NCI-H1436 (cell line): ENCODE measurements around the gene C1orf74.

ENCODE experiments used
- DNase-seq: peaks from one replicate; lab custom pipeline; 2025; lab: John Stamatoyannopoulos, UW

Gene C1orf74

DNA sequence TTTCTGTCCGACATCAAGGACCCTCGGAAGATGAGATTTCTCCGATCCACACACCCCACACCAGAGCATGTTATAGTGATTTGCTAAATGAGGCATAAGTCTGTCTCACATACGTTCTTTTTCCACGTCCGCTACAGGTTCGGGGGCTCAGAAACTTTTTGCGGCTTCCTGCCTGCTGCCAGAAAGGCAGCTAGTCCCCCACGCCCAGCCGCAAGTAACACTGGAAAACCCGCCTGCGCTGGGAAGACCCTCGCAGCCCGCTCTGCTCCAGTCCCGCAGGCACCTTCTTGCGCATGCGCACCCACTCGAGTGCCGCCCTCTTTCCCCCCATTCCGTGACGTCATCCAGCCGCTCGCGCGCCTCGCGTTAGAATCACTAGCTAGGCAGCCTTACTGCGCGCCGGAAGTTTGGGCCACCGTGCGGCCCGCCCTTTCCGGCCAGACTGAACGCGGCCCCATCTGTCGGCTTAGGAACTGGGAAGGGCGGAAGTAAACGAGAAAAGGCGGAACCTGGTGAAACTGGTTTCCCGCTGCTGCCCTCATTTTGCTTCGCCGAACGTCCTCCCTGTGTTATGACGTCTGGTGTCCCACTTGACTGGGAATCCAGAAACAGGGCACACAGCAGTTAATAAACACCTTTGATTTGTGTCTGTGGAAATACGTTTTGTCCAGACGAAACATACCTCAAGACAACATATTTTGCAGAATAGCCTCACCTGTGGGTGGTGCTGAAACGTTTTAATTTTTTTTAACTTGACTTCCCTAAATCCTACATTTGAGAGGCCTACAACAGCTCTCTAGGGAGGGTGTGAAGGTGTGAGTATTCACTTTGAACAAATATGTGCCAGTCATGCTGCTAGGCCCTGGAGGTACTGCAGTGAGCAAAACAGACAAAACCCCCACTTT lies at the start of gene C1orf74:
TSS of gene C1orf74 (minus strand) at position 295 of the 905 bp plus-strand sequence. CDS start 925 bp downstream, outside the sequence.
- DNase-seq: peak; percentile 100

DNA sequence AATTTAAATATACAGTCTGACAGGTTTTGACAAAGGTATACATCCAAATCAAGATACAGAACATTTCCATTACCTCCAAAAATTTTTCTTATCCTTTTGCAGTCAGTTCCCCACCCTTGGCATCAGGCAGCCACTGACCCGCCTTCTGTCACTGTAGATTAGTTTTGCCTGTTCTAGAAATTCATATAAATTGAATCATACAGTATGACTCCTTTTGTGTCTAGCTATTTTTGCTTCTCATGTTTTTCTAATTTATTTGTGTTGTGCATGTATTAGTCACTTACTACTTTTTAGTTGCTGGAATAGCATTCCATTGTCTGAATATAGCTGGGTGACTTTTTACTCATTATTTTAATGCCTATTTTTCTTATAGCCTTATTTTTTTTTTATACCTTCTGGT lies 47.3 kb upstream of the C1orf74 start:
- no peak for DNase-seq

DNA sequence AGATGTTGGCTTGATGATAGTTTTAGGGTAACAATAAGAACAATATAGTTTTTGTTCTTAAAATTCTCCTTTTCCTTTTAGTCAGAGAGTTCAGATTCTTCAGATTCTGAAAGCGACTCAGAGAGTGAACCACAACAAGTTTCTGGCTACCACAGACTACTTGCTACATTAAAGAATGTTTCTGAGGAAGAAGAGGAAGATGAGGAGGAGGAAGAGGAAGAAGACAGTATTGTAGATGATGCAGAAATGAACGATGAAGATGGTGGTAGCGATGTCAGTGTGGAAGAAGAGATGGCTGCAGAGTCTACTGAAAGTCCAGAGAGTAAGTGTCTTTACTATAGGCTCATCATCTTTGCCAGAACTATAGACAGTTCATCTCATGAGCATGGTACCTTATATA lies 46.4 kb upstream of the C1orf74 start:
- no peak for DNase-seq

DNA sequence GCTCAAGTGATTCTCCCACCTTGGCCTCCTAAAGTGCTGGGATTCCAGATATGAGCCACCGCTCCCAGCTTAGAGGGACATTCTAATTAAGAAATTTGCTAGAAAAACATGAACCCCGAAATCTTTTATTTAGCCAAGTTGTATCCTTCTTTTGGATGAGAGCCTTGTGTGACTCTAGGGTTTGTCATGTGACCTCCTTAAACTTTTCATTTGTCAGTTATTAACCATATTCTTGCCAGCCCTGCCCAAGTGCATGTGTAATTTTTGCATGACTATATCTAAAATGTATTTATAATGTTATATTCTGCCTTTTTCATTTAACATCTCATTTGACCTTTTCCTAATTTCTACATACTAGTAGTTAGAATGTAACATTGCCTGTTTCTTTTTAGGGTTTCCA lies 45.4 kb upstream of the C1orf74 start:
- no peak for DNase-seq

DNA sequence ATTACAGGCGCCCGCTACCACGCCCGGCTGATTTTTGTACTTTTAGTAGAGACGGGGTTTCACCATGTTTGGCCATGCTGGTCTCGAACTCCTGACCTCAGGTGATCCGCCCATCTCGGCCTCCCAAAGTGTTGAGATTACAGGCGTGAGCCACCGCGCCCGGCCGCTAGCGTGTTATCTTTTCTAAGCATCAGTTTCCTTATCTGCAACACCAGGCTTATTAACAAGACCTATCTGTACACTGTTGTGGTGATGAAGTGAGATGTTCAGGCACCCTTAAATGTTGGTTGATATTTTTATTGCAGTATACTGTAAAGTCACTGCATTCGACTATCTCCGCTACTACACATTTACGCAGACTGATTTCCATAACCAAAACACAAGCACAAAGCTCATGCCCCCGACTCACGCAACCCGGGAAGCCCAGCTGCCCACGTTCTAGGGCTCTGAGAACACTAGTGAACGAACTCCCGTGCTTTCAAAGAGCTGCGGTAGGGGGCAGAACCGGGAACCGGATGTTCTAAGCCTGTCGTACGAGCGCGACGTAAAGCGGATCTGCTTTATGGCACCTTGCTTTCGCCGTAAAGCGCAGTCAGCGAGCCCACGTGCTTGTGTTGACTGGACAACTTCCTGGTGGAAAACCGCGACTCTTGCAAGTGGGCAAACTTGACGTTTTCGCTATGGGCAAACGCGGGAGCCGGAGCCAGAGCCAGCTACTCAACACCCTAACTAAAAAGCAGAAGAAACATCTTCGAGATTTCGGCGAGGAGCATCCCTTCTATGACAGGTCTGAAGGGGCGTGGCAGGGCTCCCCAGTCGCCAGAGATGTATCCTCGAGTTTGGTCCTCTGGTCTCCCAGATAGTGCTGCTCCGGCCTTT lies 43.3 kb upstream of the C1orf74 start, which contains the start of gene UTP25:
TSS of gene UTP25 (plus strand) at position 589 of the 879 bp plus-strand sequence. CDS start at position 681, 92 bp downstream.
- DNase-seq: peak; percentile 97

DNA sequence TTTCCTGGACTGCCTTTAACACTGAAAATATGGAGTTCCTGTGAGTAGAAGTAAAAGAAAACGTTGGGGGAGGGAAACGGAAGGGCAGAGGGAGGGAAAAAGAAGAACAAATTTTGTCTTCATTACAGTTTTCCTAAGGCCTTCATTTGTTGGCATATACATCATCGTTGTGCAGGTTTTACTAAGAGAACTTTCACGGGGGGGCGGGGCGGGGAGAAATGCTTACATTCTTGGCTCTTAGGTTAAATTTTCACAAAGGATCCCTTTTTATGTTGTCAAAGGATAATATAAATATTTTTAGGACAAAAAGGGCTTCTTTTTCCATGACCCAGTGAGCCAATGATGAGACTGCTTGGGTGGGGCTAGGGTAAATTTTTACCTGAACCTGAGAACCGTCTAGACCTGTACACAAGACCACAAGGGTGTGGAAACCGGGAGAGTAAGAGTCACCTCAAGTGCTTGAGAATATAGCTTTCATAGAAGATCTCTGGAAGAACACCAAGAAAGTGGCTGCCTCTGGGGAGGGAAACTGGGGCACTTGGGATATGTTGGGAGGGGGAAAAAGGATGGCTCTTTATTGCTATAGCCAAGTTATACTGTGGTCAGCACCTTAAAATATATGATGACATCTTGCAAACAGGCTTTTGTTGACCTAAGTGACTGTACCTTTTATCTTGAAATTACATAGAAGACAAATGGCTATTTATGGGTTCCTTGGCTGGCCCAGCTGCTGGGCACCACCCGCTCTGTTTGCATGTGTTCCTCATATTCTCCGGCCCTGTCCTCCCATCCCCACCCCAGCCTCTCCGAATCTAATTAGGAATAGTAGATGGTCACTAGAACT lies 41.5 kb upstream of the C1orf74 start:
- no peak for DNase-seq

DNA sequence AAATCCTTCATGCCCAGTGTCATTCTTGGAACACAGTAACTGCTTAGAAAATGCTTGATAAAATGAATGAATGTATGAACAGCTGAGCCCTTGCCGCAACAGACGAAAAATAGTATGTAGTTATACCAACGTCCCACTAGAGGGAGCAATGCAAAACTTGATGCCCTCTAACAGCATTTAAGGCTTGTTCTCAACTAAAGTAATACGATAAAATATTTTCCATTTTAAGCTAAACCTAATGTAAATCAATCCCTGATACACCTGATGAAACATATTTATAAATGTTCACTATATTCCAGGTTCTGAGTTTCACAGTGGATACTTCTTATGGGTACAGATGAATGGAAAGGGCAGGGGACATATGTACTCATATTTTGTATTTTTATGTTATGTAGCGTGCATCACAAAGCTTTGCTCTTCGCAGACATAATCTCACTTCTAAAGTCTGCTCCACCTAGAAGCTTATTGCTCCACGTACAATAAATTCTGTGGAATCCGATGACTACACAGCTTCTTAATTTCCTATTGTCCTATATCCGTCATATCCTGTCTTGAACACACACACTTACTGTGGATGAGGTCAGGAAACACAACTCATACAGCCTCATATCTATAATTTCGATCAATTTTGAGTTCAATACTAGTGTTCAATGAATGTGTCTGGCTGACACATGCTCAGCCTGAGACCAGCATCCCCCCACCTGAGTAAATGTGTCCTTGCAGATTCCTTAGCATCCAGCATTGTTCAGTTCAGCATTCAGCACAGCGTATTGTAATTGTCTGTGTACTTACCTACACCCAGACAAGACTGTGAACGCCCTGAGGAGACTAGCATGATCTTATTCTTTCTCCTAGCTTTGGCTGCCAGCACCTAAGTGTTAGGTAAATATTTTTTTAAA lies 39.0 kb upstream of the C1orf74 start:
- peak; percentile 65 for DNase-seq

DNA sequence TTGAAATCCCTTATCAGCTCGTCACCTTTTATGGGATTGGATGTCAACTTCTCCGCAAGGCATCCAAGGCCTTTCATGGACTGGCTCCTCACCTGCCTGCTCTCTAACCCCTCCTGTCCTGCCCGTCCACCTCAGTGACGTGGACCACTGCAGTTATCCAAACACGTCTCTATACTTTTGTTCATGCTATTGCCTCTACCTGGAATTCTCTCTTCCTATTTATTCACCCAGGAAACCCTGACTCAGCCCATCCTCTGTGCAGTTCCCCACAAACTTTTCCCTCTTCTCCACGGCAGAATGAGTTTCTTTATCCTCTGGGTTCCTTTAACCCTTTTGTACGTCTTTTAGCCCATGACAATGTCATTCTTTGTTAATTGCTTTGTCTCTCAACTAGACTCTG lies 38.3 kb upstream of the C1orf74 start:
- no peak for DNase-seq

DNA sequence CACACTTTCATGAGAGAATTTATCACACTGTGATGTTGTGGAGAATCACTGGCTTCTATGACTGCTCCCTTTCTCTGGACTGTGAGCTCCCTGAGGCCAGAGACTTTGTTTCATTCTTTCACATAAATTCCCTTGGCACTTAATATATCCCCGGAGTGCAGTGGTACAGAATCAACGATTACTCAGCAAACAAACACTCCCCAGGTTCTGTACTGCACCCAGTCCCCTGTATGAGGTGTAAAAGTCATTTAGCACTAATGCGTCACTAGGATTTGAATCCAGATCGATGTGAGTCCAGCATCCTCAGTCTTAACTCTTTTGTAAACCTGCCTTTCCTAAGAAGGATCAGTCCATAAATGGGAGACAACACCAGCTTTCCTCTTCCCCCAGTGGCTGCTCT lies 36.6 kb upstream of the C1orf74 start:
- no peak for DNase-seq

DNA sequence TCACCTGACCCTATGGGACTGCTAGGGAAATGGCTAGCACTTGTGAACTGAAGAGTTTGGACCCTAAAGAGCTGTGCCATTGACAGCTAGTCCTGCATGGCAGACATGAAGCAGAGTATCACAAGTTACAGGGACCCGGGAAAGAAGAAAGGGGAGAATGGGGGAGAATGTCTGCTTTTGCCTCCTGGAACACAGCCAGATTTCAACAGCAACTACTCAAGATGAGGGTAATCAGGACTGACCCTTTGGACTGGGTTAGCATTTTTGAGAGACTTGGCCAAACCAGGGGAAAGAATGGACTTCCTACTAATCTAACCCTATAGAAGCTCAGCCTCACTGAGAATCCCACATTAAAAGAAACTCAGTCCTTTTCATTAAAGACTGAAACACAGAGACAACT lies 34.7 kb upstream of the C1orf74 start:
- no peak for DNase-seq

DNA sequence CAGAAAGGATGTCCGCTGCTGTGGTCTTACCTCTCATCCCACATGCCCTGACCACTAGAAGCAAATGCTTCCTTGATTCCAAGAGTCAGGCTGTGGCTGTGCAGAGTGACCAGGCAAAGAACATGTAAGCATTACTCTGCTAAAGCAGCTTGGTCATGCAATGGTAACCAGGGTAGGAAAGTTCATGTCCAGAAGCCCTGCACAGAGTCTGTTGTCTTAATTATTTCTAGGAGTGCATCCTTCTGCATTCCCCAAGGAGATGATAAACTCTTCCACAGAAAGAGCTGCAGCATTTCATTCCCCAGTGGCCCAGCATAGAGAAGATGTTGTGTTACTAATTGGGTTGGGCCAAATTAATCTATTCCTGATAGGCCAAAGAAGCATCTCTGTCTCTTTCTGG lies 33.3 kb upstream of the C1orf74 start:
- no peak for DNase-seq

DNA sequence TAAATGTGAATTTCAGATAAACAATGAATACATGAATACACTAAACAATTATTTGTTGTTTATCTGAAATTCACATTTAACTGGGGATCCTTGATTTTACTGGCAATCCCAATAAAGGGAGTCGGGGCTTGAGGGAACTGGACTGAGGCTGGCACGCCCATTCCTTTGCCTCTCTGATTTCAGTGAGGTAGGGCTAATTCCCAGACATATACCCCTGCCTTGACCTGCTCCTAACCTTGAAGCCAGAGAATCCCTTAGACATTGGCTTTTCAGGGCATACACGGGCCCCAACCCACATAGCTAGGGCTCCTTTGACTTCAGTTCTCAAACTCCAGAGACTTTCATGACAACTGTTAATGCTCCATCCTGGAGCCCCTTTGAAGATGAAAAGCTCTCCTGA lies 32.6 kb upstream of the C1orf74 start:
- no peak for DNase-seq

DNA sequence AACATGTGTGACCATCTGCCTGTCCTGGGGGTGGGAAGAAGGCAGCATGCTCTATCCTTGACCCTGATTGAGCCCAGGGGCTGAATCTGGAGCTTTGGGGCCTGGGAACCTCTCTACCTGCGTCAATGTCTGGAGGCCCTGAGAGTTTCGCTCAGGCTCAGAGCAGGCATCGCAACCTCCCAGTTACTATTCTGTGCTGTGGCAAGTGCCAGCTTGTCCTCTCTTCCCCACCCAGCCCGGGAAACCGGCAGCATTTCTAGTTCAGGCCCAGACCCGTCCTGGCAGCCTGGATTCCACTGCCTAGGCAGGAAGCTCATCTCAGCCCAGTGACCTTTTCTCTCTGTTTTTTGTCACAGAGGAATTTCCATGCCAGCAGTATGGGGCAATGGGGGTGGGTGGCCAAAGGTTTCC lies 31.6 kb upstream of the C1orf74 start:
- no peak for DNase-seq

DNA sequence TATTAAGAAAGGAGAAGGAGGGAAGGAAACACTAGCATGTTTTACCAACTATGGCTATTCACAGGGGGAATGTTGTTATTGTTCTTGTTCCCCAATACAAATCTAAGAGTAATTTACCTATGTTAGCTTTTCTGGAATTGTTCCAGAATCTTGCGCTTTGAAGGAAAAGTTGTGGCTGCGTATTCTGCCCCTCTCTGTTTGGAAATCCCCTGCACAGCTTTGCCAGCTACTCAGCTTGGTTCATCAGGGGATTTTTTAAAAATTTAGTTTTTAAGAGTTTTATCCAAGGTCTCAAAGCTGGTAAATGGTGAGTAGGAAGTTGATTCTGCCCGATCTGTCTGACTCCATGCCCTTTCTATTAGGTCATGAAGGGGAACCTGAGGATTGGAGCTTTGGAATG lies 31.1 kb upstream of the C1orf74 start:
- DNase-seq: no peak

DNA sequence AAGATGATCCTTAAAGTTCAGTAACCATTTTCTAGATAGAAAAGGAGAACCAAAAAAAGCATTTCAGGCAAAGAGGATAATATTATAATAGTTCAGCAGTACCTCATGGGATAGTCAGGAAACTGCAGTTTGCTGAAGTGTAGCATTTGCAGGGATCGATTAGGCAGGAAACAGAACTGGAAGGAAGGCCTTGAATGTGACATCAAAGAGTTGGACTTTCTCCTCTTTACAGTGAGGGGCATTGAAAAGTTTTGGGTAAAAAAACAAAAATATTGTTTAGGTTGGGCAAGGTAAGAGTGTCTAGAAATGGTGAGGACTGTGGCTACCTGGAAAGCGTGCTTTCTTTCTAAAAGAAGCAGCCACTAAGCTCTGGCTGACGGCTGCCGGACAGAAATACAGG lies 29.5 kb upstream of the C1orf74 start:
- DNase-seq: no peak

DNA sequence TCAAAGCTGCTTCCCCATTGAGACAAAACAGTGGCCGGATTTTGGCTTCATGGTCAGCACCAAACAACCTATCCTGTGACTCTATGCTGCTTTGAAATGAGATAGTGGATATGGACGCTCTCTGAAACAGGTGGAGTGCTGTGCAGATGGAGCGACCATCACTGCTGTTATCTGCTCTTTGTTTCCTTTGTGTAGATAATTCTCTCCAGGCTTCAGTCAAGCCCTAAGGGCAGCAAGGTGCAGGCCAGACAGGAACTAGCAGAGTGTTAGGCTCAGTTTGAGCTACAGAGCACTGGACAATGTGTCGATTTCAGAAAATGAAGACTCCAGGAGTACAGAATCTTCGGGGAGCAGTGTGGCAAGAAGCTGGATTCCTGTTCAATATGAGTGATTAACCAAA lies 26.4 kb upstream of the C1orf74 start:
- no peak for DNase-seq

DNA sequence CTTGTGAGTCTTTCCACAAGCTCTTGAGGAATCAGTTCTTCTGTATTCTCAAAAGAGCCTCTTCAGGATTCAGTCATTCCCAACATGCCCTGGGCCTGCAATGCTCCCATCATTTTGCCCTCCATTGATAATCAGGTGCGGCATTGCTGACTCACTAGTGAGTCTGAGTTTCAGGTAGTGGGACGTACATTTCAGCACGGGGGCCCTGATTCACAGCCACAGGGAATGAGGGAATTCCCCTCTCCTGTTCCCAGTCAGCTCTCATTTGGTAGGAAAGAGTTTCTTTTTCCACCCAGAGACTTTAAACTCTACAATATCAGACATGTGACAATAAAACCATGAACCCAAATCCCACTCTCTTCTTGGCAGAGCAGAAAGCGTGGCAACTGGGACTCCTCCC lies 25.3 kb upstream of the C1orf74 start:
- no peak for DNase-seq

DNA sequence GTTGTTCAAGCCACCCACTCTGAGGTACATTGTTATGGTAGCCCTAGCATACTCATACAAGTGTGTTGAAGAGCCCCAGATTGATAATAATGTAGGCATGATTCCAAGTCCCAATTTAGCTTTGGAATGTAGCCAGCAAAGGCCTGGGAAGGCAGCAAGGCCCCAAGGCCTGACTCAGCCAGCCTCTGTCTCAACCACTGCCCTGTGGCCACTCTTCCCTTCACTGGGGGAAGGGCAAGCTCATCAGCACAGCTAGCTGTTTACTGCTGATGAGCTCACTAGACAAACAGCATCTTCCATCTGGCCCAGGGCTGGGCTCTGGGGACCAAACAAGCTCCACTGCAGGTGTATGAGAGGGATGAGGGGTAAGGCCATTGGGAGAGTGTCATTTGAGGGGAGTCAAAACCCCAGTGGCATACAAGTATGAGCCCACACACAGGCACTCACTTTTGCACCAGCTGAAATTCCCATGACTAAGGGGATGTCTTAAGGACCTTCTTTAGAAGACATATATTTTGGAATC lies 23.8 kb upstream of the C1orf74 start:
- DNase-seq: peak; percentile 29

DNA sequence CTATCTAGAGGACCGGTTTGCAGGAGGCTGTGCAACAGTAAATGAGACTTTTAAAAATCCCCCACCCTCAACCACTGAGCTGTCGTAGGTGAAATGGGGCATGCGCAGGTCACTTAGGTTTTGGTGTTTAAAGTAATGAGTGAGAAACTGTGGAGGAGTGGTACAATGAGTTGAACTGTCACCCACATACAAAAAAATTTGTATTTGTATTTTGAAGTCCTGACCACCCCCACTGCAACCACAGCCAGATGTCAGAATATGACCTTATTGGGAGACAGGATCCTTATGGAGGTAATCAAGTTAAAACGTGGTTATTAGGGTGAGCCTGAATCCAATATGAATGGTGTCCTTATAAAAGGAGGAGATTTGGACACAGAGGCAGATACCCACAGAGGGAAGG lies 23.1 kb upstream of the C1orf74 start:
- DNase-seq: no peak

DNA sequence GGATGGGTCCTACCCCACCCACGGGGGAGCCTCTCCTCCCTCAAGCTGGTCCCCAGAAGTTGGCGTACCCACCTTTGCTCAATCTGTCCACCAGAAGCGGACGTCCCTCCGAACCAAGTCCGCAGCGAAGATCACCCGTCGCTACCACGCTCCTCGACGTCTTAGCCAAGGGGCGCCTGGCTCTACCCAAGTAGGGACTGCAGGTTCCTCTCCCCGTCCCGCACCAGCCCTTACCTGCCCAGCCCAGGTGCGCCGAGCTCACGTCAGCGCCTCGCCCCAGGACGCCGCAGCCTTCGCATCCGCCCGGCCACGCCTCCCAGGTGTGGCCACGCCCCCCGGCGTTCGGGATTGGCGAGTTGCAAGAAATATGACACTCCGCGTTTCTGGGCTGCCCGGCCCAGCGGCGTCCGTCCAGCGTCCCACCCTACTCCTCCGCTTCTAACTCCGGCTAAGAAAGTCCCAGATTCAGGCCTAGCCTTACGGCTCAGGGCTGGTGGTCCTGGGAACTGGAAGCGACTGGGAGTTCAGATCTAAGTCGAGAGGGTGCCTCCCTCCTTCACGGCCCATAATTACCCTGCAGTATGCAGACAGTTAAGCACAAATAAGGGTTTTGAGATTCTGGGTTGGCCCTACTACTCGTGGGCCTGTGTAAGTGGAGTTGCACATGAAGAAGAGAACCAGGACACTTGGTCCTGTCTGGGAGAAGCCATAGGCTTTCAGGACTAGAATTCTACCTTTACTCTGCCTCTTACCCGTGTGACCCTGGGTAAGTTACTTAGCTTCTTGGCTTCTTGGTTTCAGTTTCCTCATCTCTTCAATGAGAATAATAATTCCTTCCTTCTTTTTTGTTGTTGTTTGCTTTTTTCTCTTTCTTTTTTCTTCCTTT lies 21.8 kb upstream of the C1orf74 start, which contains the start of gene IRF6:
TSS of gene IRF6 (minus strand) at position 268 of the 886 bp plus-strand sequence. CDS start 4,729 bp downstream, outside the sequence.
- DNase-seq: peak; percentile 92
